ENCODE data around the gene PPIG.

- TF ChIP-seq CTBP1 (IDR thresholded peaks at IDR 0.05; ENCODE audit: borderline replicate concordance) (no peak), L3MBTL2 (conservative IDR thresholded peaks at IDR 0.05) (no peak), FOXK2 (IDR thresholded peaks at IDR 0.05) (no peak), FOXM1 (IDR thresholded peaks at IDR 0.05; ENCODE audit: borderline replicate concordance) (no peak), ELF4 (IDR thresholded peaks at IDR 0.05) (no peak), BHLHE40 (IDR thresholded peaks at IDR 0.05; ENCODE audit: borderline replicate concordance) (no peak), ZNF384 (IDR thresholded peaks at IDR 0.05) (no peak), NFRKB (IDR thresholded peaks at IDR 0.05) (no peak), ARNT (IDR thresholded peaks at IDR 0.05) (no peak), SUZ12 (IDR thresholded peaks at IDR 0.05) (no peak), TARDBP (IDR thresholded peaks at IDR 0.05) (no peak), SP1 (IDR thresholded peaks at IDR 0.05) (no peak), FOXA1 (IDR thresholded peaks at IDR 0.05) (no peak)
Observed at GRCh38 chr2:169683425-169684134, 99.4 kb downstream of the PPIG start.
